Astrocyte (in vitro differentiated cells and primary cell): ENCODE measurements around the gene PRR15.

ENCODE experiments used
- CTCF ChIP-seq: IDR thresholded peaks from 2 replicates; pipeline ENCODE4 v1.5.1; 2011; ENCODE audit warnings: low read depth, mild to moderate bottlenecking, inconsistent platforms, low read length, moderate library complexity; ENCODE audit not compliant: insufficient read depth
- EZH2 ChIP-seq: IDR thresholded peaks from 2 replicates; pipeline ENCODE4 v1.6.1; 2012; ENCODE audit warnings: mild to moderate bottlenecking, low read length, inconsistent platforms; ENCODE audit not compliant: insufficient read depth

GRCh38 chr7:29523728-29524127 is 39.9 kb upstream of the PRR15 start:
- TF ChIP-seq CTCF: no peak
- no peak for TF ChIP-seq EZH2
